GM12878 (cell line): ENCODE data around the gene MMEL1. TPM values are rescaled to one million over a fixed set of nuclear protein-coding genes. Genes with fewer than 3 reads are reported as not detected.
A peak's percentile ranks its signal among the peaks of the same experiment; 100 is the strongest.
"Not testable (repeated sequence)": the region's sequence is repeated elsewhere in the genome, so short reads cannot be mapped to it uniquely, and the experiment has no call there.

Experiments
- ATAC-seq: fragments of 200-7000 bp; cut with Tn5 transposase; 3 replicates; pipeline ENCODE4 v1.9.1; 2020; ENCODE audit warnings: mild to moderate bottlenecking, moderate library complexity
- BruUV-seq: library from RNA; stranded (reverse); fragments of 400-500 nt; replicated peaks from 2 replicates; lab custom pipeline; 2021; lab: Mats Ljungman, UMichigan
- CTCF ChIA-PET: fragments of 300-600 bp; sonication (Branson Sonifier 250); formaldehyde crosslinking; extraction: SDS; loops from one replicate; lab custom pipeline; 2021; ENCODE audit warnings: inconsistent platforms; lab: Yijun Ruan, JAX
- POLR2A ChIA-PET: fragments of 350-600 bp; formaldehyde crosslinking; extraction: SDS; loops from one replicate; lab custom pipeline; 2021; ENCODE audit warnings: inconsistent platforms; lab: Charles Lee
- RAD21 ChIA-PET: fragments of 300-600 bp; sonication (Branson Sonifier 250); formaldehyde crosslinking; loops from one replicate; lab custom pipeline; 2023; ENCODE audit warnings: antibody characterized with exemption; ENCODE audit not compliant: unreplicated experiment; lab: Charles Lee
- SMC1A ChIA-PET: fragments of 300-600 bp; sonication (Branson Sonifier 250); formaldehyde crosslinking; loops from one replicate; lab custom pipeline; 2023; ENCODE audit not compliant: unreplicated experiment, uncharacterized antibody; lab: Charles Lee
- DNase-seq: peaks from one replicate; pipeline ENCODE4 v3.0.0-alpha.2; 2011; ENCODE audit warnings: low read depth, low spot score
- FAIRE-seq: peaks from 3 replicates; lab custom pipeline; 2011; peaks lifted over from hg19 to GRCh38; lab: Jason Lieb, UNC
- H2AFZ ChIP-seq: 2 replicates; pipeline ENCODE4 v1.6.0; 2011; ENCODE audit warnings: low read depth, low read length, control low read depth; ENCODE audit not compliant: control insufficient read depth
- H3K27ac ChIP-seq: 2 replicates; pipeline ENCODE4 v1.5.1; 2011; ENCODE audit warnings: control low read depth; ENCODE audit not compliant: control insufficient read depth, insufficient read depth
- H3K27me3 ChIP-seq, 2 experiments: replicated peaks in 1 of 2; 2 replicates each; pipeline versions ENCODE4 v1.6.0 to v1.6.1; 2011; ENCODE audit warnings: low read length in 1 of 2; ENCODE audit not compliant: control insufficient read depth in 2 of 2, insufficient read depth in 2 of 2
- H3K36me3 ChIP-seq, 2 experiments: 2 replicates each; pipeline ENCODE4 v1.5.1; 2011; ENCODE audit warnings: low read length in 1 of 2; ENCODE audit not compliant: control insufficient read depth in 2 of 2, insufficient read depth in 2 of 2
- H3K4me1 ChIP-seq: 2 replicates; pipeline ENCODE4 v1.6.1; 2011; ENCODE audit warnings: mild to moderate bottlenecking, low read length, moderate library complexity, mixed read lengths; ENCODE audit not compliant: control insufficient read depth, insufficient read depth
- H3K4me2 ChIP-seq: 2 replicates; pipeline ENCODE4 v1.6.0; 2011; ENCODE audit warnings: control low read depth; ENCODE audit not compliant: control insufficient read depth, insufficient read depth
- H3K4me3 ChIP-seq: fragments of 200-600 bp; sonication (generic); 2 replicates; pipeline ENCODE4 v1.5.1; 2016
- H3K79me2 ChIP-seq: 2 replicates; pipeline ENCODE4 v1.6.0; 2011; ENCODE audit warnings: low read length; ENCODE audit not compliant: control insufficient read depth, insufficient read depth
- H3K9ac ChIP-seq: 2 replicates; pipeline ENCODE4 v1.8.0; 2011; ENCODE audit warnings: low read length, control low read depth, mixed read lengths; ENCODE audit not compliant: control insufficient read depth, insufficient read depth
- H3K9me3 ChIP-seq: replicated peaks from 3 replicates; pipeline ENCODE4 v1.5.1; 2011; ENCODE audit warnings: mild to moderate bottlenecking, low read length; ENCODE audit not compliant: control insufficient read depth, insufficient read depth
- H4K20me1 ChIP-seq: 2 replicates; pipeline ENCODE4 v1.6.0; 2011; ENCODE audit not compliant: control insufficient read depth, insufficient read depth
- MLLT1 ChIP-seq: fragments of 450-650 bp; IDR thresholded peaks from 2 replicates; pipeline ENCODE4 v1.6.1; 2016; ENCODE audit warnings: mild to moderate bottlenecking
- SREBF2 ChIP-seq: IDR thresholded peaks from 2 replicates; pipeline ENCODE4 v1.6.1; 2012; ENCODE audit warnings: mild to moderate bottlenecking, low read length
- WGBS: methylation state at CpG from one replicate; pipeline ENCODE4 v1.1.6; 2016; ENCODE audit warnings: low lambda C conversion rate; ENCODE audit not compliant: insufficient replicate concordance, insufficient coverage; ENCODE audit errors: missing lambda C conversion rate; 5-methylcytosine and 5-hydroxymethylcytosine counted together
- in situ Hi-C: fragments of 300-500 bp; cut with MboI; formaldehyde crosslinking; loops from 9 replicates; pipeline ENCODE4 v1.14.3; 2018; ENCODE audit warnings: mixed read lengths
- intact Hi-C: fragments of 100-400 bp; cut with micrococcal nuclease; formaldehyde crosslinking; loops from one replicate; pipeline ENCODE4 v1.14.2; 2022; ENCODE audit not compliant: unreplicated experiment
- polyA plus RNA-seq, 11 experiments: library from polyadenylated mRNA; depleted of rRNA in 4 of 11; unstranded in 6 of 11; stranded (reverse) in 5 of 11; fragments of >200 nt; fragmentation: Nextera tagmentation in 4 of 11; fragmentation: Illumina TruSeq in 1 of 11; extraction: Ambion mirVana in 4 of 11; extraction: Trizol in 1 of 11; gene quantifications; 1 replicate in 1 of 11; 2 replicates in 10 of 11; pipeline versions ENCODE4 v1.2.1 to v1.2.3, GENCODE V29; 2011 to 2016; ENCODE audit warnings: inconsistent platforms in 2 of 11, missing spikeins in 2 of 11, low read depth in 1 of 11
- total RNA-seq, 4 experiments: library from RNA; depleted of rRNA in 3 of 4; stranded (reverse); fragments of >200 nt in 3 of 4; fragmentation: Illumina TruSeq in 1 of 4; extraction: Trizol in 1 of 4; gene quantifications; 2 replicates each; pipeline versions ENCODE4 v1.2.1 to v1.2.3, GENCODE V29; 2013 to 2021

MMEL1 gene
- total and polyA plus RNA-seq, 10 of the 15 experiments (the other 5 are each of a cell fraction or from before 2014, with no cell fraction given) = 0.11 TPM; not detected in 9

- WGBS = 91% methylated on average over 17 of the region's 26 CpGs
- no peak overlapping the region for H2AFZ ChIP-seq
- in situ Hi-C loops (no loop called here), intact Hi-C loops (no loop called here)
- peaks cover 28% of the 10 kb centered on the region for H3K79me2 ChIP-seq
- H3K36me3 ChIP-seq = no peaks in the 10 kb centered on the region
- ChIA-PET CTCF (no interaction called here), RAD21 (interaction anchor here (1.0 kb wide), 1 partner anchor 26 kb away, joined by 4 read pairs; no protein-coding TSS in a partner anchor), SMC1A (no interaction called here), POLR2A (interaction anchor here (0.8 kb wide), 1 partner anchor 25 kb away, joined by 4 read pairs; no protein-coding TSS in a partner anchor)
- H3K27ac ChIP-seq = no peak overlapping the region
- DNase-seq (no peak), FAIRE-seq (no peak), ATAC-seq (no peak)
- H3K4me1 ChIP-seq = peaks cover 46% of the 10 kb centered on the region
- no peaks in the 10 kb centered on the region for H3K9me3 ChIP-seq
- TF ChIP-seq SREBF2 = no peak
- peak; percentile 81 for TF ChIP-seq MLLT1
- H3K9ac ChIP-seq = no peak overlapping the region
- BruUV-seq = no TSS peak
- H3K27me3 ChIP-seq = no peaks in the 10 kb centered on the region
- no peak overlapping the region for H3K4me2 ChIP-seq
- H4K20me1 ChIP-seq = no peaks in the 10 kb centered on the region
- H3K4me3 ChIP-seq = no peak overlapping the region
These were observed 80.6 kb downstream of the MMEL1 start for GRCh38 chr1:2552189-2552588.

- POLR2A ChIA-PET = interaction anchor here (0.8 kb wide), 1 partner anchor 26 kb away, joined by 4 read pairs; no protein-coding TSS in a partner anchor
- BruUV-seq = not testable (repeated sequence)
These were observed 81.3 kb downstream of the MMEL1 start for GRCh38 chr1:2551544-2551943.

More at GRCh38 chr1:2551544-2551943, 81.3 kb downstream of the MMEL1 start:
- intact Hi-C loops, H3K4me2 ChIP-seq, CTCF ChIA-PET, in situ Hi-C loops, H3K4me3 ChIP-seq, DNase-seq, H3K9me3 ChIP-seq, H3K27me3 ChIP-seq, H3K27ac ChIP-seq, FAIRE-seq, H4K20me1 ChIP-seq, H2AFZ ChIP-seq, H3K9ac ChIP-seq, SMC1A ChIA-PET, H3K36me3 ChIP-seq, ATAC-seq: not testable (repeated sequence)
- RAD21 ChIA-PET = interaction anchor here (1.0 kb wide), 1 partner anchor 27 kb away, joined by 4 read pairs; no protein-coding TSS in a partner anchor
- WGBS = 84% methylated on average over 9 of the region's 9 CpGs
- peaks cover 23% of the 10 kb centered on the region for H3K79me2 ChIP-seq
- peaks cover 46% of the 10 kb centered on the region for H3K4me1 ChIP-seq
